GM18498 (cell line): ENCODE data around the gene ARL10.

Experiments used
- ATAC-seq: cut with Tn5 transposase; IDR thresholded peaks from one replicate; pipeline ENCODE4 v1.9.1; 2021; ENCODE audit warnings: mild to moderate bottlenecking, moderate library complexity; ENCODE audit not compliant: unreplicated experiment

Gene ARL10

DNA sequence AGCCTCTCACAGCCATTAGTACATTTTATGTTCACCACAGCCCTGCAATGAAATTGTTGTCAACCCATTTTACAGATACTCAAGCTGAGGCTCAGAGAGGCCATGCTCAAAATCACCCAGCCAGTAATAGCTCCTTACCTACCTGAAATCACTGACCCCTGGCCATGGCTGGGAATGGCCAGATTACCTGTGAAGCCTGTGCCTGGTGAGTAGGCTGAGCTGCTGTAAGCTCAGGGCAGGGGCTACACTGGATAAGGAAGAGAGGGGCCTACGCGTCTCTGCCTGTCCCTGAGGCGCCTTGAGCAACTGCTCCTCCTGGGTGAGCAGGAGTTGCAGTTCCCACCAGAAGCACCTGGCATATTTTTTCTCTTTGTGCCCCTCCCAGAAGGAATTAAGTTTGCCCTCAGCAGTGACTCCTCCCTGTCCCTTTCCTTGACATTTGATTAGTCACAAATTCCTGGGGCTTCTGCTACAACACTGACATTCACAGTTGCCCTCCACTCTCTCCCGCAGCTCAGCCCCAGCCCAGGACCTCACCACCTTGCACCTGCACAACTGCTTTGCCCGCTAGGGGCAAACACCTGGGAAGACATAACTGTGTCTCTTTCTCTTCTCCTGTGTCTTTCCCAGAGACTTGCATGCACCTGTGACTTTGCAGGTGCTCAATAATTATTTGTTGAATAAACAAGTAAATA lies 45.3 kb downstream of the ARL10 start:
- no peak for ATAC-seq

DNA sequence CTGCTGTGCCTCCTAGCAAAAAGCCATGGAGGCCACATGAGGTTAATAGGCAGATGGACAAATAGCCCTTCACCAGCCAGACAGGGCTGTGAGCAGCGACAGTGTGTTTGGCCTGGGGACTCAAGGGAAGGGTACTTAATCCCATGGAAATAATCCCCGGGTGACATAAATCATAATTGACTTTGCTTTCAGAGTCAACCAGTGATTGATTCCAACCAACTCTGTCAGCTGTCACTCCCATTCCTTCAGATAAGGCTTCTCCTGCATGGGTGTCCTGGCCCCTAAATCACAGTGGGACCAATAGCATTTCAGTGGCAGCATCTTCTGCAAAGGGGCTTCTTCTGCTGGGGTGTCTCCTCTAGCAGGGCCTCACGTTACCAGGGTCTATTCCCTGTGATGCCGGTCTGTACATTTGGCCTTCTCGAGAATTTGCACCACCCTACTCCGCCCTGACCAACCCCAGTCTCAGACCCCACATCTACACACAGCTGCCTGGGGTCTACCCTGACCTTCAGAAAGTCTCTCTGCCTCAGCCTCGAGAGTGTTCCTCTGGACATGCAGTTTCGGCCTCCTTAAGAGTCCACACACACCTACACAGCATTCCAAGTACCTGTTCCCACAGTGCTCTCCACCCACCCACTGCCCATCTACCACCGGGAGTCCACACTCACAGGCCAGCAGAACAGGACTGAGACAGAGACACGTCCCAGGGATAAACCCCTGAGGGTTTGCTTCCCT lies 47.4 kb downstream of the ARL10 start:
- no peak for ATAC-seq

DNA sequence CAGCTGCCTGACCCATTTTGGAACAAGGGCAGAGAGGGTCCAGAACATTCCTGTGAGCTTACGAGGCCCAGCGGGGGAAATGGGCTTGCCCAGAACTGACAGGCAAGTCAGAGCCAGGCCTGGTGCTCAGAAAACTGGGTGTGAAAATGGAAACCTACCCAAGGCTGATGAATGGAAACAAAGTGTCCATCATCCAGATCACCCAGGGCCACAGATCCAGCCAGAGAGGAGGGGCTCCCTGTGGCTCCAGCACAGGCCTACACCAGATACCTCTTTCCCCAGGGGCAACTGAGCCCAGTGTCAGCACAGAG lies 47.9 kb downstream of the ARL10 start:
- no peak for ATAC-seq

DNA sequence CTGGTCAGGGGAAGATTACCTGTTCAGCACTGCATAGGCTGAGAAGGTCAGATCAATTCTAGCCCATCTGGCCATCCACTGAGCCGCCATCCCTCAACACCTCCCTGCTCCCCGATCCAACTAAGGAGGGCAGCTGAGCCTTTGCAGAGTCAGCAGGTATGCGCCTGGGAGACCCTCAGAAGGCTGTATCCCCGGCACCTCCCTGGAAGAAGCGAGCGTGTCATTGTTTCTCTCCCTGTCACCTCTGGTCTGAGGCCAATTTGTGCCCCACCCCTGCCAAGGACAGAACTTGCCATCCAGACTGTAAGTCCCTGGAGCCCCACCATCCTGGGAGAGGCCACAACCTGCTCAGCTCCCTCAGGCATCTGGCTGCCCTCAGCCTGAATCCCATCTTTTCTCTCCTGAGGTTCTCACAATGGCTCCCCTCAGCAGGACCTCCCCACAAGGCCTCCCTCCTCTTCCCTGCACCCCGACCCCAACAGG lies 48.5 kb downstream of the ARL10 start:
- ATAC-seq, result no peak

DNA sequence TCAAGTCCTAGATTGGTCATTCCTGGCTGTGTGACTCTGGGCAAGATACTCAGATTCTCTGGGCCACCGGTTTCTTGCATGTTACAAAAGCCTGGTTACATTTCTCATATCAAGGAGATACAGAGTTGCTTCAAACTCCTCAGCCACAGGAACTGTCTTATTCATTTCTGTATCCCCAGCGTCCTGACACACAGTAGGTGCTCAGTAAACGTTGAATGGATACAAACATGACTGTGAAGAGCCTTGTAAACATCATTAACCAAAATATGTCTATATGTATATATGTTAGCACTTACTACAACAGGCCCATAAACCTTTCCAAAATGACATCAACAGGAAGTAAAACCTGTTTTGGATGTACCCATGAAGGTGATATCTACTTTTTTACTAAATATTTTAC lies 49.4 kb downstream of the ARL10 start:
- ATAC-seq, result no peak

DNA sequence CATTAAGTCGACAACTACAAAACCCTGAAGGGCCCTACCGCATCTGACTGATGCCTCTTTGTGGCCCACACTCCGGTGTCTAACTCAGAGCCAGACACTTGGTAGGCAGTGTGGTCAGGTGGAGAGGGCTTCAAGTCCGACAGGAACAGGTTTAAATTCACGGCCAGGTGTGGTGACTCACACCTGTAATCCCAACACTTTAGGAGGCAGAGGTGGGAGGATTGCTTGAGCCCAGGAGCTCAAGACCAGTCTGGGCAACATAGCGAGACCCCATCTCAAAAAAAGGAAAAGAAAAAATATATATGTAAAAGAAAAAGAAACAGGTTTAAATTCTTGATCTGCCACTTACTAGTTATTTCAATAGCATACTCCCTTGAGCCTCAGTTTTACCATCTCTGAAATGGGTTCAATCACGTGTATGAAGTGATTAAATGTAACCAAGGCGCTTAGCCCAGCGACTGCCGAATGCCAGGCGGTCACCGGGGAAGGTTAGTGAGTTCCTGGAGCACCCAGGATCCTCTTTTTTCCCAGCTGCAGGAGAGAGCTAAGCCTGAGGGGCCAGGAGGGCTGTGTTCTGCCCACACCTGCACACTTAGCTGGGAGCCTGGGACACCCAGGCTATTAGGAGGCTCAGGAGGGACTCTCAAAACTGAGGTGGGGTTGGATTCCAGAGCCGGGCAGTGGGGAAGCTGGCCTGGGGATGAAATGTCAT lies 50.1 kb downstream of the ARL10 start:
- ATAC-seq, result no peak

DNA sequence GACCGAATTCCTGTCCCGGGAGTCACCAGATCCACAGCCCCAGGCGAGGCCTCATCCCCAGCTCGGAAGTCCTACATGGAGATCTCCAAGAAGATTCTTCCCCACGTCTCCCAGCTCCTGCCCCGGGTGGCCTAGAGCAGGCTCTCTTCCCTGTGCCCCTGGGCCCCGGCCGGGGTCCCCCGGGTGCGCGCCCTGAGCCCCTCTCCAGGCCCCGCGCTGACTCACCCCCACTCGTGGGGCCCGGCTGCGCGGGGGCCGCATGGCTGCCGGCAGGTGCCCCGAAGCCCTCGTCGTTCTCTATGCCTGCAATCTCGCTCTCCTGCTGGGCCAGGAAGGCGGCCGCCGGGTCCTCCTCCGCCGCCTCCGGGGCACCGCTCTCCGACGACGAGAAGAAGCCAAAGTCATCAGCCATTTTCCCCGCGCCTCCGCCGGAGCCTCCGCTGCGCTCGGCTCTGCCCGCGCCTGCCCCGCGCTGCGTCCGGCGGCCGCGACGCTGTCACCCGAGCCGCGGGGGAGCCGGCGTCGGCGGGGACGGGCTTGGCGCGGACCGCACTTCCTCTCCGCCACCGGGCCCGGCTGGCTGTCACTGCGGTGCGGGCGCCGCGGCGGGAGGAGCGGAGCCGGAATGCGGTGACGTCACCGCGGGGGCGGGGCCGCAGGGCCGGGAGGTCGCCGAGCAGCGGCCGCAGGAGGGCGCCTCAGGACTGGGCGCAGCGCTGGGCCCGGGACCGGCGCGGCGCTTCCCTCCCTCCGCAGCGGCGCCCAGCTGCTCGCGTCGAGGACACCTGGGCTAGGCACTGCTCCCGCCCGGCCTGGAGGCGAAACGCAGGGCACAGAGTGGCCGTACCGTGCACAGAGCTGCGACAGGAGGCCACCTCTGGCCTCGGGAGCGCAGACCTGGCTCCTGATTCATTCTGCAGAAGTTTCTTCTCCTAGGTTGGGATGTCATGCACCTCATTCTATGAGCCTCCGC lies 51.0 kb downstream of the ARL10 start, which contains the start of gene CLTB:
CLTB (minus strand) TSS at position 588 of the 973 bp plus-strand sequence; CDS start at position 412, 176 bp downstream.
- ATAC-seq, result peak; percentile 95

DNA sequence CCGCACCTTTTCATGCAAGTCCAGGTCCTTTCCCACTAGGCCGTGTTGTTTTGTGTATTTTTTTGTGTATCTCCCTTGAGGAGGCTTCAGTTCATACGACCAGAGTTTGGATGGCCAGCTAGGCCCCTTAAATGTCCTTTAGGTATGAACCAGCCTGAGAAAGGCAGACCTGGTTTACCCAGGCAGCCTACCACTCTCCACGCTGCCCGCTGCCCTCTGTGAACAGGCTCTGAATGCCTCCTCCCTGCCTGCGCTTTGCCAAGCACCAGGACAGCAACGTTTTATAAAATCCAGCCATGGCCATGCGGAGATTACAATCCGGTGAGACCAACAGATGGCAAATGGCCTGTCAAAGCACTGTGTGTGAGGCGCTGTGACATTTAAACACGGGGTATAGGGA lies 51.7 kb downstream of the ARL10 start:
- ATAC-seq, result no peak

DNA sequence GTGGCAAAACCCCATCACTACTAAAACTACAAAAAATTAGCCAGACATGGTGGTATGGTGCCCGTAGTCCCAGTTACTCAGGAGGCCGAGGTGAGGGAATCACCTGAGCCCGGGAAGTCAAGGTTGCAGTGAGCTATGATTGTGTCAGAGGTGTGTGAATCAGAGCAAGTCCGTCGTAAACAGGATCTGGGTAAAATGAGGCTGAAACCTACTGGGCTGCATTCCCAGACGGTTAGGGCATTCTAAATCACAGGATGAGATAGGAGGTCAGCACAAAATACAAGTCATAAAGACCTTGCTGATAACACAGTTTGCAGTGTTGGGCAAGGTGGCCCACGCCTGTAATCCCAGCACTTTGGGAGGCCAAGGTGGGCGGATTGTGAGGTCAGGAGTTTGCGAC lies 53.0 kb downstream of the ARL10 start:
- no peak for ATAC-seq

DNA sequence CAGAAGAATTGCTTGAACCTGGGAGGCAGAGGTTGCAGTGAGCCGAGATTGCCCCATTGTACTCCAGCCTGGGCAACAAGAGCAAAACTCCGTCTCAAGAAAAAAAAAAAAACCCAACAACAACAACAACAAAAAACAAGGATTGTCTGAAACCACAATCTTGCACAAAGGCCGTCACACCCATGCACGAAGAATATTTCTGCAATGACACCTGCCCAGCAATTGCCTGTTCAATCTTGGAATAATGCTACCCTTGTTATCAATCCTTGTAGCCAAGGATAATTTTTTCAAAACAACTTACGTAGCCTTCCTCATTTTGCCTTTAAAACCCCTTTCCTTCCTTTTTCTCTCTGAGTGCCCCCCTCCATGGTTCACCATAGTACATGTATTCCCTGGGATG lies 54.8 kb downstream of the ARL10 start:
- ATAC-seq, result no peak

DNA sequence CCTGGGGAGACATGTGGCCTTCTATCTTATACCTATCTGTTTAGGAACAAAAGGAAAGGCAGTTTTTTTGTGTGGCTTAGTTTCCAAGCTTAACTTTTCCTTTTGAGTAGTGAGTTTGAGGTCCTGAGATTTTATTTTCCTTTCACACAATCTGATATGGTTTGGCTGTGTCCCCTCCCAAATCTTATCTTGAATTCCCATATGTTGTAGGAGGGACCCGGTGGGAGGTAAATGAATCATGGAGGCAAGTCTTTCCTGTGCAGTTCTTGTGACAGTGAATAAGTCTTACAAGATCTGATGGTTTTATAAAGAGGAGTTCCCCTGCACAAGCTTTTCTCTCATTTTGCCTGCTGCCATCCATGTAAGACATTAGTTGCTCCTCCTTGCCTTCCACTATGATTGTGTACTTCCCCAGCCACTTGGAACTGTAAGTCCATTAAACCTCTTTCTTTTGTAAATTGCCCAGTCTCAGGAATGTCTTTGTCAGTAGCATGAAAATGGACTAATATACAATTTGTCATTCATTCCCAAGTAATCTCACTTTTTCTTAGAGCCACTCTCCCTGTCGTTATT lies 55.8 kb downstream of the ARL10 start:
- no peak for ATAC-seq

DNA sequence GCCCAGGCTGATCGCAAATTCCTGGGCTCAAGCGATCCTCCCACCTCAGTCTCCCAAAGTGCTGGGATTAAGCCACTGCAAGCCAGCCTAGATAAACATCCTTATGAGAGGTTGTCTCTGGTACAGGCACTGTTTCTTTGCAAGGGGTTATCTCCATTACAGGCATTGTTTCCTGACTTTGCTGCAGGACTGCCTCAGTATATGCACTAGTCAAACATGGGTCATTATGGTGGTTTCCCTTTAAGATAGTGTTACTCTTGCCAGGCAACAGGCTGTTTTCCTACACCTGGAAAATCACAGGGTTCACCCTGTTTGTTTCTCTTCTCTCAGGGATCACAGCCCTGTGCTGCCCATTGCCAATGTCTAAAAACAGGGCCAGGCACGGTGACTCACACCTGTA lies 58.9 kb downstream of the ARL10 start:
- no peak for ATAC-seq

DNA sequence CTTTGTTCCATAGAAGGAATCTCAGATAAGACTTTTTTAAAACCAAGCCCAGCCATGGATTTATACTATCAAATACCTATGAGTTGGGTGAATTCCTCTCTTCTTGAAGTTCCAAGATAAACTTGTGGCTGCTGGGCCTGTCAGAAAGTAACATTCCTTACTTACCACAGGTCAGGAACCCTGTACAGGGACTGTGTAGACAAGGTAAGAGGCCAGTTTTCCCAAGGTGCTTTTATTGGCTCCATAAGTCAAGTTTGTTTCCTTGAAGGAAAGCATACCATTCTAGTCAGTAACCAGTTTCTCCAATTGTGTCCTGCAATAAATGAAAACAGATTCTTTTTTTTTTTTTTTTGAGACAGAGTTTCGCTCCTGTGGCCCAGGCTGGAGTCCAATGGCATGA lies 59.9 kb downstream of the ARL10 start:
- ATAC-seq, result no peak

DNA sequence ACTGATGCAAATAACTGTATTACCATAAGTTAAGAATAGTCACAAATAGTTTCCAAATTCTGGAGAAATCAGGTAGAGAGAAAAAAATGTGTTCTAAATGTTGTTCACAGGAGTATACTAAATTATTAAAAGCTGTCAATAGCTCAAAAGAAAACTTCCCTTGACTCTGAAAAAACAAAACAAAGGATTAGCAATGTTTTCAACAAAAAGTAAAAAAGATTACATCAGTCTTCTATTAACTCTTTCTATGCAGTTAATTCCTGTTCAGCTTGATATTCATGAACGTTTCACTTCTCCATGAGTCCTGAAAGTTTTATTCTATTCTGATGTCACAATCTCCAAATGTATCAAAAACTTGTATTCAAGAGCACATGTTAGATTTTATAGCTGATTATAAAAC lies 60.5 kb downstream of the ARL10 start:
- ATAC-seq, result no peak

DNA sequence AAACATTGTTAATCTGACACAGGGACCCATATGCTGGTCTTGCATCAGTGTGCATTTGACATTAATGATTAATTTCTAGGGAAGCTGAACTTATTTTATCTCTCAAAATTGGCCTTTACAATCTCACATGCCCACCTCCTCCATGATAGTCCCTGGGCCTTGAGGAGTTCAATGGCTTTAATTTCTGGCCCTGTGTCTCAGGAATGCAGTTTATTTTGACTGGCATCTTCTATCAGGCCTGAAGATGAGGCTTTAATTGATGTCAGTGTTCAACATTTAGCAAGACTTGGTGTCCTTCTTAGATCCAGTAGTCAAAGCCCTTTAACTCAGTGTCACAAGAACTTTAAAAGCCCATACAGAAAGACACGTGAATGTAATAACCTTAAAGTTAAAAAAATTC lies 61.6 kb downstream of the ARL10 start:
- ATAC-seq, result no peak

DNA sequence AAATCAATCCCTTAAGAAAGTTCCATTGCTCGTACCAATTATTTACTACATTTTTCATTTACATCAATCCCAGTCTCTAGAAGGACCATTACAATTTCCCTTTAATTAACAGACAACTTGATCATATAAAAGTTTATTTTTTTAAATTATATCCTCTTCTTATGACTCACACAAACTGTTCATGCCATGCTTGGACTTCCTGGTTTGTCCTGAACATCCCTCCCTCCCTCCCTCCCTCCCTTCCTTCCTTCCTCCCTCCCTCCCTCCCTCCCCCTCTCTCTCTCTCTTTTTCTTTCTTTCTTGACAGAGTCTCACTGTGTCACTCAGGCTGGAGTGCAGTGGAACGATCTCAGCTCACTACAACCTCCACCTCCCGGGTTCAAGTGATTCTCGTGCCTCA lies 62.7 kb downstream of the ARL10 start:
- ATAC-seq, result no peak

DNA sequence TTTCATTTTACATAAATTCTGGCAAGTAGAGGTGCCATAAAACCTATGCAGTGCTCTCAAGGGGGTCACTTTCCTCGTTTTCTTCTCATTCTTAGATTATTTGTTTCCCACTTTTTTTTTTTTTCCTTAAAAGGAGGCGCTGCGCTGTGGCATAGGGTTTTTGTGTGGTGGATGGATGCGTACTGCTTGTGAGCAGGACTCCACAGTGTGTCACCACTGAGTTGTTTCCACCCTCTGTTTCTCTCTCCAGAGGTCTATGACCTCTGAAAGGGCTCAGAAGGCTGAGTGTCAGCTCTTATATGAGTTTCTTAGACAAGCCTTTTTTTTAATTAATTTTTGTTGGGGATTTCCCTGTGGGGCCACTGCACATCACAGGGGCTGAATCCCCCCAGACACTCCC lies 64.7 kb downstream of the ARL10 start:
- ATAC-seq, result no peak
